Small intestine (tissue), 7 donors: ENCODE results near the gene NNAT. TPM values are rescaled to one million over a fixed set of nuclear protein-coding genes. Genes with fewer than 3 reads are reported as not detected.

Source experiments
- DNase-seq, 2 donors: peaks; one replicate each; pipeline versions ENCODE4 v3.0.0 to v3.0.0-alpha.2; 2013
- FAIRE-seq: peaks from 2 replicates; lab custom pipeline; 2012; peaks lifted over from hg19 to GRCh38; lab: Jason Lieb, UNC
- H3K27ac ChIP-seq, 3 donors: one replicate each; pipeline ENCODE4 v1.5.1; 2013; ENCODE audit warnings: low read length in 2 of 3, mild to moderate bottlenecking in 2 of 3, control low read depth in 1 of 3, inconsistent platforms in 1 of 3, low read depth in 1 of 3, moderate library complexity in 1 of 3
- H3K27me3 ChIP-seq, 3 donors: one replicate each; pipeline ENCODE4 v1.6.1; 2013; ENCODE audit warnings: low read length in 3 of 3, inconsistent platforms in 1 of 3; ENCODE audit not compliant: control insufficient read depth in 3 of 3, insufficient read depth in 3 of 3
- H3K36me3 ChIP-seq, 3 donors: one replicate each; pipeline ENCODE4 v1.6.1; 2013; ENCODE audit warnings: low read length in 3 of 3, inconsistent platforms in 1 of 3, low read depth in 1 of 3, mild to moderate bottlenecking in 1 of 3, moderate library complexity in 1 of 3; ENCODE audit not compliant: control insufficient read depth in 3 of 3, insufficient read depth in 2 of 3
- H3K4me1 ChIP-seq, 3 donors: one replicate each; pipeline ENCODE4 v1.6.1; 2013; ENCODE audit warnings: low read length in 2 of 3, inconsistent platforms in 1 of 3, low read depth in 1 of 3, mild to moderate bottlenecking in 1 of 3, moderate library complexity in 1 of 3; ENCODE audit not compliant: control insufficient read depth in 3 of 3, insufficient read depth in 2 of 3
- H3K4me3 ChIP-seq, 3 donors: one replicate each; pipeline ENCODE4 v1.5.1; 2013; ENCODE audit warnings: low read length in 3 of 3, control low read depth in 1 of 3, inconsistent platforms in 1 of 3, low read depth in 1 of 3, mild to moderate bottlenecking in 1 of 3, moderate library complexity in 1 of 3
- H3K9me3 ChIP-seq, 2 donors: one replicate each; pipeline ENCODE4 v1.6.1; 2013; ENCODE audit warnings: low read depth in 1 of 2, low read length in 1 of 2; ENCODE audit not compliant: control insufficient read depth in 2 of 2, insufficient read depth in 1 of 2
- WGBS, 3 donors: extraction: QIAGEN DNeasy Blood & Tissue Kit; methylation state at CpG; one replicate each; pipeline ENCODE4 v1.1.7; 2013; 5-methylcytosine and 5-hydroxymethylcytosine counted together
- polyA plus RNA-seq, 4 donors: library from polyadenylated mRNA; stranded (reverse) in 3 of 4; unstranded in 1 of 4; fragments of 200-250 nt in 3 of 4; fragments of 120-200 nt in 1 of 4; gene quantifications; one replicate each; pipeline versions ENCODE4 v1.2.1 to v1.2.3, GENCODE V29; 2013
- donor health status: healthy with polysubstance abuse.
- donor health status: control.
- donor health status: control.
- donor health status: Bipolar disorder and iron deficiency.
- donor health status: healthy.

NNAT gene
- polyA plus RNA-seq, 4 donors = 2.7 to 18.6 (median 10.6) TPM; not detected in 1

DNA sequence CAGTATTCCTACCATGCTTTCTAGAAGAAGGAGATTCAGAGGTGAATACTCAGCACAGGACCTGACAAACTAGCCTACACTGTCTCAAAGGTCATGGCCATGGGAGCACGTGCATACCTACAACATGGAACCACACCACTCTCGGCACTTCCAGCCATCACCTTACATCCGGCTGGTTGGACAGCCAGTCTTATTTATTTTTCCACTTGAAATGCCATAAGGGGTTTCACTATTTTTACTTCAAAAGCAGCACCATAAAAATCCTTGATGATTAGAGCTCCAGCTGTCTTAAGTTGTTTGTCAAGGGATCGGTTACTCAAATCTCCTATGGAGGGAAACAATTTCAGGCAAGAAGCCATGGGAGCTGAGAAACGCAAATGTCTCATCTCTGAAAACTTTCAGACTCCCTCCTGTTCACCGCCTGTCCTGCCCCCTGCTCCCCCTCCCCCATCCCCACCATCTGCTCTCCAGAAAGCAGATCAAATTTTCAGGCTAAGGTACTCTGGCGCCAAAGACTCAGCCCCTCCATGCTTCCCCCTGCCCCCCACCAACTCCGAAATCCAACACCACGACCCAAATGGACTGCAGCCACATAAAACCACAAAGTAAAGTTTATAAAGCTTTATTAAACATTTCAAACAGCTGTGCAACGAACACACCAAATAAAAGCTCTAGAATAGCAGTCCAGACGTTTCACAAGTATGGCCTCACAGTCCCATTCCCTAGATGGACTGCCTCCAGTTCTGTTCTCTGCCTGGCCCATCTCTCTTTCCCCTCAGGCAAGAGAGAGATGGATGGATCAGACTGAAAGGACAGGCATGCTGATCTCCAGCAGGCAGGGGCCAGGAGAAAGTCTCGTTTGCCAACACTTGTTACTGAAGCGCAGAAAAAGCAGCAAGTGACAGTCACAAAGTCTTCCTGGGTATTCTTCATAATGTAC, 4.0 kb upstream of the NNAT start:
- H3K4me3 ChIP-seq = no peak overlapping the region
- peaks cover 0 to 13% (median 0%) of the 10 kb centered on the region in 3 donors for H3K4me1 ChIP-seq
- no peaks in the 10 kb centered on the region for H3K27me3 ChIP-seq
- peaks cover 12 to 78% (median 15%) of the 10 kb centered on the region in 3 donors for H3K36me3 ChIP-seq
- H3K9me3 ChIP-seq = peaks cover 0 to 3% of the 10 kb centered on the region in 2 donors
- no peak for FAIRE-seq
- 65 to 75% (median 74%) methylated on average over 13 of the region's 13 CpGs for WGBS, 3 donors
- peak; percentile 33 to 54 for DNase-seq
- peak overlapping the region in 2 of 3 donors; percentile 3 to 37 for H3K27ac ChIP-seq

DNA sequence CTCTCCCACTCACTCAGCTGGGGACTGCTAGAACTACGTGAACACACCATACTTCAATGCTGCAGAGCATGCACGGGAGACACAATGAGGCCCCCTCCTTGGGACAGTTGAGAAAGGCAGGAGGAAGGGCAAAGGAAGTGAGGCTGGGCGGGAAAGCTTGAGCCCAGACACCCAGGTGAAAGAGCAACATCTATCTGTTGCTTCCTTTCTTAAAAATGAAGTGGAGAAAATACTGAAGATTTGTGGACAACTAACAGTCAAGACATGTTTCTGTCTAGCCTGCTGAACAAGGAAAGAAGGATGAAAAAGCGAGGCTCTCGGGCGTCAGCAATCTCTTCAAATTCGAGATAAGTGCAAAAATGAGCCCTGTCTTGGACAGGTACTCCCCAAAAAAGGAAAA, 3.0 kb upstream of the NNAT start:
- no peak overlapping the region for H3K27ac ChIP-seq
- peaks cover 0 to 17% (median 2%) of the 10 kb centered on the region in 3 donors for H3K4me1 ChIP-seq
- DNase-seq (no peak), FAIRE-seq (no peak)
- peaks cover 0 to 3% of the 10 kb centered on the region in 2 donors for H3K9me3 ChIP-seq
- WGBS, 3 donors = 90 to 91% (median 90%) methylated on average over 7 of the region's 7 CpGs
- no peak overlapping the region for H3K4me3 ChIP-seq
- no peaks in the 10 kb centered on the region for H3K27me3 ChIP-seq
- peaks cover 12 to 75% (median 15%) of the 10 kb centered on the region in 3 donors for H3K36me3 ChIP-seq

DNA sequence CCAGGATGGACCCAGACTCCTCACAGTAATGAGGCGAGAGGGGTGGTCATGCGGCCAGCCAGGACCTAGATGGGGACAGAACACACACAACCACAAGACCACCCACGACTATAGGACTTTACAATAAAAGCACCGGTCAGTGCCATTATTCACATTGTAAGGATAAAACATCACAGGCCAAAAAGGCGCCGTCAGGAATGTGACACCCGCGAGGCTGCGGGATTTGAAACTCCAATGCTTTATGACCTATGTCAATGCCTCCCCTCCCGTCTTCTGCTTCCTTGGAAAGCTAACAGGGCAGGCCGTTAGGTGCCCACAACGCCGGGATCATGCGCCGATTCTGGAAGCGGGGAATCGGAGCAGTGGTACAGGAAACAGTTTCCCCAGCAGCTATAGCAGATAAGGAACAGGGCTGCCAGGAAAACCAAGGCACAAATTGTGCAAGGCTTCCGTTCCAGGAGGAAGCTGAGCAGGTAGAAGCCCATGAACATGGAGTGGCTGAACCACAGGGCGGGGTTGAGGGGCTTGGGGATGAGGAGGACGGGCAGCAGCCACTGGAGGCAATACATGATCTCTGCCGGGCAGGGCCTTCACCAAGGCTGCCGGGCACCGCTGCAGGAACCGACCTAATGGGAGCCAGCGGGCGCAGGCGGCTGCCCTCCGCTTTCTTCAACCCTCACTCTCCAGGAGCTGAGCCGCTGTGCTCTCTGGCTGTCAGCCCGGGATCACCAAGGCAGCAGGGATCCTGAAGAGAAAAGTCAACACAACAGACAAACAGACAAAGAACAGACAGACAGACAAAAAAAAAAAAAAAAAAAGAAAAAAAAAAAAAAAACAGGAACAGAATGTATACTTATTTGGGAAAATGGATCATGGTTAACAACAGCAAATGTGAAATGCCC, 2.2 kb upstream of the NNAT start:
- Histone ChIP-seq H3K36me3 (peaks cover 12 to 73% (median 14%) of the 10 kb centered on the region in 3 donors), H3K27ac (no peak overlapping the region), H3K27me3 (no peaks in the 10 kb centered on the region), H3K9me3 (peaks cover 0 to 3% of the 10 kb centered on the region in 2 donors), H3K4me1 (peaks cover 0 to 19% (median 2%) of the 10 kb centered on the region in 3 donors), H3K4me3 (no peak overlapping the region)
- no peak for FAIRE-seq
- WGBS, 3 donors = 83 to 90% (median 87%) methylated on average over 30 of the region's 30 CpGs
- DNase-seq = no peak

DNA sequence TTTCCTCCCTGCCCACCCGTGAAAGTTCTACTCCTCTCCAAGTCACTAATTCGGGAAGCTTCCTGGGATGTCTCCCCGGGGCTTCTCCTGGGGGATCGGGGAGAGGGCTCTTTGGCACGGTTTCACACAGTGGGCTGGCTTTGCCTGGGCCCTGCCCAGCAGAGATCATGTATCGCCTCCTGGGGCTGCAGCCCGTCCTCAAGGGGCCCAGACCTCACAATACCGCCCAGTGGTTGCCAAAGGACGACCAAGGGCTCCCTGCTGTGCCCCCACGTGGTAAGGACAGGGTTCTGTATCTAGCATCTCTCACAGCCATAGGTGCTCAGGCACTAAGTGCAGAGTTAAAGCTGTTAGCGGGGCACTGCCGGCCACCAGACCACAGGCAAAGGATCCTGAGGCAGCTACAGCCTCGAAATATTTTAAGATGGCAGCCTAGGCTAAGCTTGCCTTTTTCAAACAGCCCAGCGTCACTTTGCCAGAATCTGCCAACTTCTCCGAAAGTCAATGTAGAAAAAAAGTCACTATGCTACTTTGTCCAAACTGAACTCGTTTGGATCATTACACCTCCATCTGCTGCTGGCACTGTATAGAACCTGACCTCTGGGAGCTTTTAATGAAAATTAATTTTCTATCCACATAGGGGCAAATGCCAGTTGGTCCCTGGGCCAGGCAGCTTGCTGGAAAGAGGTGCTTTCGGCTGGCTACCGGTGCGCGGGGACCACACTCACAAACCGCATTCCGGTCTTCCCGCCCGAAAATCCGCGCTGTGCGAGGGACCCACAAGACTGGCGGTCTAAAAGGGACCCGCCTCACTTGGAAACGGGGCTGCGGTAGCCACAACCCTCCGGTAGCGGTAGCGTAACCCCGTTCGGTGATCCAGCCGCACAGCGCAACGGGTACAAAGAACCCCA, 1.3 kb upstream of the NNAT start:
- FAIRE-seq = no peak
- H3K36me3 ChIP-seq = peaks cover 12 to 71% (median 12%) of the 10 kb centered on the region in 3 donors
- no peak for DNase-seq
- H3K27ac ChIP-seq = no peak overlapping the region
- H3K4me1 ChIP-seq = peaks cover 0 to 27% (median 2%) of the 10 kb centered on the region in 3 donors
- peaks cover 0 to 3% of the 10 kb centered on the region in 2 donors for H3K9me3 ChIP-seq
- 87 to 91% (median 88%) methylated on average over 39 of the region's 39 CpGs for WGBS, 3 donors
- H3K27me3 ChIP-seq = no peaks in the 10 kb centered on the region
- no peak overlapping the region for H3K4me3 ChIP-seq

DNA sequence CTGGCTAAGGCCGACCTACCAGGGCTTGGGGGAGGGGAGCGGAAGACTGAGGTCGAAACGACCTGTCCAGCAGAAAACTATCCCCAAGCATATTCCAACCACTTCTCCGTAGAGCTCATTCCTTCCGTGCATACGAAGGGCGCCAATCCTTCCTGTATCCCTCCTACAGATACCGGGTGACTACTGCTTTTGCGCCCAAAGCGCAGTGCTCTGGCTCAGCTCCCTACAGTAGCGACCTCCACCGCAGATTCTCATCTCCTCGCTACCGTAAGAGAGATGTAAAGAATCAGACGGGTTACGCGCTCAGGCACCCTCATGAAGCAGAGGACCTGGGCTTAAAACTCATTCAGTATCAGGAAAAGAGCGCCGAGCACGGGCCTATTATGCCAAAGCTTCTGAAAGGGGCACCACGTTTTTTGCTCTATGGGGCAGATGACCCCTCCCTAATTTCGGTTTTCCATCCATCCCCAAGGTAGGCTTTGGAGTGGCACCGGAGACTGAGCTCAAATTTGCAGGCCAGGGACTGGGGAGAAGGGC, 563 bp upstream of the NNAT start:
- H3K4me3 ChIP-seq = no peak overlapping the region
- H3K4me1 ChIP-seq = peaks cover 2 to 34% (median 4%) of the 10 kb centered on the region in 3 donors
- 85 to 92% (median 91%) methylated on average over 24 of the region's 24 CpGs for WGBS, 3 donors
- H3K36me3 ChIP-seq = peaks cover 12 to 72% (median 12%) of the 10 kb centered on the region in 3 donors
- FAIRE-seq (no peak), DNase-seq (no peak)
- H3K27ac ChIP-seq = no peak overlapping the region
- peaks cover 0 to 3% of the 10 kb centered on the region in 2 donors for H3K9me3 ChIP-seq
- H3K27me3 ChIP-seq = no peaks in the 10 kb centered on the region

DNA sequence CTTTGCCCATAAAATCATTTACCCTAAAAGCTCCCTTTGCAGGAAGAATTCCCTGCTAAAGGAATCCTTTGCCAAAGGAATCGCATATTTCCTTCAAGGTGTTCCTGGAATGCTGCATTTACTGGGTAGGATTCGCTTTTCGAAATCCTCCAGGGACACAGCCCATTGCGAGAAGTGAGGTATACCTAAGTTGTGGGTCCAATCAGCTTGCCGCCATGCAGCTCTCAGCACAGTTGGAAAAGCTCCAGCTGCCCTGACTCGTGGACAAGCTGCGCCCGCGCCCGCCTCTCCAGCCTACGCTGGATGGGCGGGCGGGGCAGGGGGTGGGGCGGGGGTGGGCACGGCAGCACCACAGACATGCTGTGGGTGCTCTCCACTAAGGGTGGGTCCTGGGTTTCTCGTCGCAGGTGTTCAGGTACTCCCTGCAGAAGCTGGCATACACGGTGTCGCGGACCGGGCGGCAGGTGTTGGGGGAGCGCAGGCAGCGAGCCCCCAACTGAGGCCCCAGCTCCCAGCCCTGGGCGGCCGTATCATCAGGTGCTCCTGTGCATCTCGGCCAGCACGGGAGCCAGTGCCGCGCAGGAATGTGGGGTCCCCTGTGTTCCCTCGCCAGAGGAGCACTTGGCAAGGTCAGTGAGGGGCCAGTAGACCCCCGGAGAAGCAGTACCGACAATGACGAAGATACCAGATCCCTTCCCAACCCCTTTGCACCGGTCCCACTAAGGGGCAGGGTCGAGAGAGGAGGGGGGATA, 1.4 kb downstream of the NNAT start:
- DNase-seq = peak; percentile 63 to 67
- WGBS, 3 donors = 55 to 74% (median 65%) methylated on average over 36 of the region's 36 CpGs

DNA sequence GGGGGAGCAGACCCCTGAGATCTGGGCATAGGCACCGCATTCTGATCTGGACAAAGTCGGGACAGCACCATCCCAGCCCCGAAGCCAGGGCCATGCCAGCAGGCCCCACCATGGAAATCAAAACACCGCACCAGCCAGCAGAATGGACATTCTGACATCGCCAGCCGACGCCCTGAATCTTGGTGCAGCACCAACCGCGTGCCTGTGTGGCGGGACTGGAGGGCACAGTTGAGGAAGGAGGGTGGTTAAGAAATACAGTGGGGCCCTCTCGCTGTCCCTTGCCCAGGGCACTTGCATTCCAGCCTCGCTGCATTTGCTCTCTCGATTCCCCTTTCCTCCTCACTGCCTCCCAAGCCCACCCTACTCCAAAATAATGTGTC, 2.0 kb downstream of the NNAT start:
- Histone ChIP-seq H3K27me3 (no peaks in the 10 kb centered on the region), H3K9me3 (peaks cover 0 to 3% of the 10 kb centered on the region in 2 donors), H3K4me3 (no peak overlapping the region), H3K4me1 (peaks cover 2 to 30% (median 10%) of the 10 kb centered on the region in 3 donors), H3K36me3 (peaks cover 7 to 57% (median 9%) of the 10 kb centered on the region in 3 donors), H3K27ac (peak overlapping the region in 1 of 3 donors; percentile 3)
- WGBS, 3 donors = 83 to 87% (median 87%) methylated on average over 13 of the region's 13 CpGs
- FAIRE-seq (no peak), DNase-seq (no peak)

More for the DNA sequence above, 1.4 kb downstream of the NNAT start:
- Histone ChIP-seq H3K36me3 (peaks cover 8 to 62% (median 11%) of the 10 kb centered on the region in 3 donors), H3K27me3 (no peaks in the 10 kb centered on the region), H3K4me3 (no peak overlapping the region), H3K9me3 (peaks cover 0 to 3% of the 10 kb centered on the region in 2 donors), H3K27ac (peak overlapping the region in 1 of 3 donors; percentile 3), H3K4me1 (peaks cover 2 to 32% (median 10%) of the 10 kb centered on the region in 3 donors)
- no peak for FAIRE-seq
